Testis (tissue), 3 donors: ENCODE measurements around the gene TMEM62. TPM values are rescaled to one million over a fixed set of nuclear protein-coding genes. Genes with fewer than 3 reads are reported as not detected.
"Not testable (repeated sequence)": the region's sequence is repeated elsewhere in the genome, so short reads cannot be mapped to it uniquely, and the experiment has no call there.

Experiments
- DNase-seq: peaks from one replicate; pipeline ENCODE4 v3.0.0-alpha.2; 2019
- H3K27ac ChIP-seq, 2 donors: fragments of 200-600 bp; sonication (generic); one replicate each; pipeline ENCODE4 v1.5.1; 2019
- H3K27me3 ChIP-seq: fragments of 200-600 bp; sonication (generic); one replicate; pipeline ENCODE4 v1.5.1; 2019
- H3K36me3 ChIP-seq: fragments of 200-600 bp; sonication (generic); one replicate; pipeline ENCODE4 v1.5.1; 2017; ENCODE audit warnings: low read depth; ENCODE audit errors: missing control alignments
- H3K4me1 ChIP-seq: fragments of 200-600 bp; sonication (generic); one replicate; pipeline ENCODE4 v1.5.1; 2019
- H3K4me3 ChIP-seq, 2 donors: fragments of 200-600 bp; sonication (generic); one replicate each; pipeline ENCODE4 v1.5.1; 2017 to 2019
- H3K9me3 ChIP-seq: fragments of 200-600 bp; sonication (generic); one replicate; pipeline ENCODE4 v1.5.1; 2017
- POLR2A ChIP-seq: fragments of 450-650 bp; IDR thresholded peaks from one replicate; pipeline ENCODE4 v1.6.1; 2017; ENCODE audit warnings: antibody characterized with exemption, mild to moderate bottlenecking, moderate library complexity
- WGBS, 2 donors: methylation state at CpG; one replicate each; pipeline ENCODE4 v1.1.5; 2018; 5-methylcytosine and 5-hydroxymethylcytosine counted together
- intact Hi-C: fragments of 100-400 bp; cut with DNase I; formaldehyde crosslinking; loops from one replicate; pipeline ENCODE4 v1.15.1; 2023; ENCODE audit warnings: low total_unique reads
- polyA plus RNA-seq: library from polyadenylated mRNA; stranded (reverse); fragments of 350-450 nt; fragmentation: Illumina TruSeq; extraction: RNeasy Lipid Tissue Mini Kit (QIAGEN cat#74804); gene quantifications from one replicate; pipeline ENCODE4 v1.2.3, GENCODE V29; 2014; ENCODE audit warnings: low read depth, low replicate concordance; ENCODE audit not compliant: insufficient read depth
- total RNA-seq, 2 donors: library from RNA; depleted of rRNA; stranded (reverse); fragments of >200 nt; gene quantifications; one replicate each; pipeline ENCODE4 v1.2.3, GENCODE V29; 2016
- TF ChIP-seq, protein P1 (sequence below), 3 experiments: fragments of 450-650 bp in 2 of 3; fragments of 200-600 bp in 1 of 3; sonication (generic) in 1 of 3; IDR thresholded peaks; one replicate each; pipeline ENCODE4 v1.5.1; 2016 to 2019; ENCODE audit warnings: antibody characterized with exemption in 3 of 3, mild to moderate bottlenecking in 2 of 3, moderate library complexity in 1 of 3

The TMEM62 gene
- total and polyA plus RNA-seq, 3 donors from 2014 or later, result 8.3 to 29.0 (median 22.8) TPM

DNA sequence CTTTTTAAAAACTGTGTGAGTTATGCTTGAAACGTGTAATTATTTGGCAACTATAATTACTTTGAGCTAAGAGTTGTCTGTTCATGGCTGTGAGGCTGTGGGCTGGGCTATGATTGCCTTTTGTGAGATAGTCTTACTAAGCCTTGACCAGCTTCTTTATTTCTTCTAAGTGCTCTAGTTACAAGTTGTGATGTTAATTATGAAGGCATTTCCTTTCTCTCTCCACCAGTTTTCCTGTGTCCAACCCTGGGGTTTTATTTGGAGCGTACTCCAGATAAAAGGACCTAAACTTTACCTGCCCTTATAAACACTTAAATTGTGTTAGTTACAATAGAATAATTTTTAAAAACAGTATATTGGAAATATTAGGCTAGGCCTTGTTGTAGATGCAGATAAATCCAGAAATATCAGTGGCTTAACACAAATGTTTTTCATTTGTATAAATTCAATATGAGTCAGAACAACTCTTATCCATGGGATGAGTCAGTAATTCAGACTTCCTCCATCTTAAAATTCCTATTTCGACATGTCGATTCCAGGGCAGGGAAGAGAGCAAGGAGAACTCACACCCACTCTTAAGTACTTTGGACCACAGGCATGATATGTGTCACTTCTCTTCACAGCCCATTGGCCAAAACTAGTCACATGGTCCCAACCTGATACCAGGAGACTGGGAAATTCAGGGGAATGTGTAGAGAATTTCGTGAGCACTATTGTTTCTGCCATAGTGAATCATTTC is 17.0 kb downstream of the TMEM62 start:
- TF ChIP-seq, protein P1, sequence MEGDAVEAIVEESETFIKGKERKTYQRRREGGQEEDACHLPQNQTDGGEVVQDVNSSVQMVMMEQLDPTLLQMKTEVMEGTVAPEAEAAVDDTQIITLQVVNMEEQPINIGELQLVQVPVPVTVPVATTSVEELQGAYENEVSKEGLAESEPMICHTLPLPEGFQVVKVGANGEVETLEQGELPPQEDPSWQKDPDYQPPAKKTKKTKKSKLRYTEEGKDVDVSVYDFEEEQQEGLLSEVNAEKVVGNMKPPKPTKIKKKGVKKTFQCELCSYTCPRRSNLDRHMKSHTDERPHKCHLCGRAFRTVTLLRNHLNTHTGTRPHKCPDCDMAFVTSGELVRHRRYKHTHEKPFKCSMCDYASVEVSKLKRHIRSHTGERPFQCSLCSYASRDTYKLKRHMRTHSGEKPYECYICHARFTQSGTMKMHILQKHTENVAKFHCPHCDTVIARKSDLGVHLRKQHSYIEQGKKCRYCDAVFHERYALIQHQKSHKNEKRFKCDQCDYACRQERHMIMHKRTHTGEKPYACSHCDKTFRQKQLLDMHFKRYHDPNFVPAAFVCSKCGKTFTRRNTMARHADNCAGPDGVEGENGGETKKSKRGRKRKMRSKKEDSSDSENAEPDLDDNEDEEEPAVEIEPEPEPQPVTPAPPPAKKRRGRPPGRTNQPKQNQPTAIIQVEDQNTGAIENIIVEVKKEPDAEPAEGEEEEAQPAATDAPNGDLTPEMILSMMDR (IDR thresholded peaks at IDR 0.05), result no peak
- TF ChIP-seq POLR2A, result no peak
- 89 to 95% methylated on average over 5 of the region's 5 CpGs for WGBS, 2 donors
- DNase-seq, result no peak
- Histone ChIP-seq H3K36me3 (no peaks in the 10 kb centered on the region), H3K4me3 (no peak overlapping the region), H3K4me1 (no peaks in the 10 kb centered on the region), H3K27ac (no peak overlapping the region), H3K9me3 (no peaks in the 10 kb centered on the region), H3K27me3 (no peaks in the 10 kb centered on the region)
- intact Hi-C loops, result no loop called here

DNA sequence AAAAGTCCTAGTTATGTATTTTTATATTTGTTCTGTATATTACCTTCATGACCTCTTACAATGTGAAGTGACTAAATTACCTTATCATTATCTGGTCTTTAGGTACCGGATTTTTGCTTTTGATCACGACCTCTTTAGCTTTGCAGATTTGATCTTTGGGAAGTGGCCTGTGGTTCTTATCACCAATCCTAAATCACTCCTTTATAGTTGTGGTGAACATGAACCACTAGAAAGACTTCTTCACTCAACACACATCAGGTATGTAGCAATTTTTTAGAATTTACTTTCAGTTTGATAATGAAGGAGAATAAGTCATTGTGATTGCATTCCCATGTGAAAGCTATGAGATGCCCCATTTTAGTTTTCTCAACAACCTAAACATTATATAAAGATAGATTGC is 18.3 kb downstream of the TMEM62 start:
- Histone ChIP-seq H3K9me3 (no peaks in the 10 kb centered on the region), H3K4me3 (no peak overlapping the region), H3K27ac (no peak overlapping the region), H3K27me3 (no peaks in the 10 kb centered on the region), H3K4me1 (no peaks in the 10 kb centered on the region), H3K36me3 (no peaks in the 10 kb centered on the region)
- 81 to 85% methylated on average over 2 of the region's 2 CpGs for WGBS, 2 donors
- intact Hi-C loops, result no loop called here
- DNase-seq, result no peak
- no peak for TF ChIP-seq POLR2A
- TF ChIP-seq, protein P1 (IDR thresholded peaks at IDR 0.05), result no peak

DNA sequence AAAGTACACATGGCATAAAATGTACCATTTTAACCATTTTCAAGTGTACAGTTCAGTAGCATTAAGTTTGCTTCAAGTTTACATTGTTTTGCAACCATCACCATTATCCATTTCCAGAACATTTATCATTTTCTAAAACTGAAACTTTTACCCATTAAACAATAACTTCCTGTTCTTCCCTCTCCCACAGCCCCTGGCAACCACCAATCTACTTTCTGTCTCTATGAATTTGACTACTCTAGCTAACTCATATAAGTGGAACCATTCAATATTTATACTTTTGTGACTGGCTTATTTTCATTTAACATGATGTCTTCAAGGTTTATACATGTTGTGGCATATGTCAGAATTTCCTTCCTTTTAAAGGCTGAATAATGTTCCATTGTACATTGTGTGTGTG is 19.9 kb downstream of the TMEM62 start:
- Histone ChIP-seq H3K27me3 (no peaks in the 10 kb centered on the region), H3K4me3 (no peak overlapping the region), H3K9me3 (no peaks in the 10 kb centered on the region), H3K4me1 (no peaks in the 10 kb centered on the region), H3K27ac (no peak overlapping the region), H3K36me3 (no peaks in the 10 kb centered on the region)
- intact Hi-C loops, result no loop called here
- no peak for TF ChIP-seq POLR2A
- TF ChIP-seq, protein P1 (IDR thresholded peaks at IDR 0.05), result no peak
- DNase-seq, result no peak

DNA sequence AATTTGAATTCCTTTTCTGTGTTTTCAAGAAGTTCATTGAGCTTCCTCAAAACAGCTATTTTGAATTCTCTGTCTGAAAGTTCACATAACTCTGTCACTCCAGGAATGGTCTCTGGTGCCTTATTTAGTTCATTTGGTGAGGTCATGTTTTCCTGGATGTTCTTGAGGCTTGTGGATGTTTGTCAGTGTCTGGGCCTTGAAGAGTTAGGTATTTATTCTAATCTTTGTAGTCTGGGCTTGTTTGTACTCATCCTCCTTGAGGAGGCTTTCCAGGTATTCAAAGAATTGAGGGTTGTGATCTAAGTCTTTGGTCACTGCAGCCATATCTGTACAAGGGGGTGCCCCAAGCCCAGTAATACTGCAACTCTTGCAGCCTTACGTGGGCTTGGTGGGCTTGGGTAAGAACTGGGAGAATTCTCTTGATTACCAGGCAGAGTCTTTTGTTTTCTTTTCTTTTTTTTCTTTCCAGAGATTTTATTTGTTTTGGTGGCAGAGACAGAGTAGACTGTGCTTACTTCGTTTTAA is 32.5 kb downstream of the TMEM62 start:
- DNase-seq, result no peak
- no peaks in the 10 kb centered on the region for H3K4me1 ChIP-seq
- TF ChIP-seq, protein P1 (IDR thresholded peaks at IDR 0.05), result no peak
- no peak for TF ChIP-seq POLR2A
- no peaks in the 10 kb centered on the region for H3K27me3 ChIP-seq
- no peaks in the 10 kb centered on the region for H3K9me3 ChIP-seq
- H3K36me3 ChIP-seq, result no peaks in the 10 kb centered on the region
- H3K27ac ChIP-seq, result no peak overlapping the region
- intact Hi-C loops, result no loop called here
- H3K4me3 ChIP-seq, result no peak overlapping the region
- WGBS, 2 donors, result 75 to 76% methylated on average over 2 of the region's 2 CpGs

DNA sequence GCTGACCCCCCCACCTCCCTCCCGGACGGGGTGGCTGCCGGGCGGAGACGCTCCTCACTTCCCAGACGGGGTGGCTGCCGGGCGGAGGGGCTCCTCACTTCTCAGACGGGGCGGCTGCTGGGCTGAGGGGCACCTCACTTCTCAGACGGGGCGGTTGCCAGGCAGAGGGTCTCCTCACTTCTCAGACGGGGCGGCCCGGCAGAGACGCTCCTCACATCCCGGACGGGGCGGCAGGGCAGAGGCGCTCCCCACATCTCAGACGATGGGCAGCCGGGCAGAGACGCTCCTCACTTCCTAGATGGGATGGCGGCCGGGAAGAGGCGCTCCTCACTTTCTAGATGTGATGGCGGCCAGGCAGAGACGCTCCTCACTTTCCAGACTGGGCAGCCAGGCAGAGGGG is 33.9 kb downstream of the TMEM62 start:
- H3K4me1 ChIP-seq, H3K4me3 ChIP-seq, H3K27me3 ChIP-seq, DNase-seq, H3K27ac ChIP-seq, intact Hi-C loops, H3K9me3 ChIP-seq, H3K36me3 ChIP-seq: not testable (repeated sequence)
- WGBS, 2 donors, result 95% methylated on average over 26 of the region's 28 CpGs; no CpG with 5 or more reads in 1 of the 2 donors
